GM12892 (cell line): ENCODE measurements around the gene RBBP7.

ENCODE experiments used
- POLR2A ChIP-seq: IDR thresholded peaks from 2 replicates; pipeline ENCODE4 v1.6.1; 2011; ENCODE audit warnings: low read depth, low read length, control low read depth
- POLR2AphosphoS5 ChIP-seq: IDR thresholded peaks from 2 replicates; pipeline ENCODE4 v1.6.1; 2011; ENCODE audit warnings: low read depth, low read length, control low read depth

GRCh38 chrX:16822723-16823122 is 47.4 kb downstream of the RBBP7 start:
- TF ChIP-seq POLR2A (no peak), POLR2AphosphoS5 (no peak)
